ENCODE measurements around the gene PRR22. TPM values are rescaled to one million over a fixed set of nuclear protein-coding genes. Genes with fewer than 3 reads are reported as not detected.

PRR22 gene
- total RNA-seq, 1 experiment from 2014 or later: 8.1 TPM

DNA sequence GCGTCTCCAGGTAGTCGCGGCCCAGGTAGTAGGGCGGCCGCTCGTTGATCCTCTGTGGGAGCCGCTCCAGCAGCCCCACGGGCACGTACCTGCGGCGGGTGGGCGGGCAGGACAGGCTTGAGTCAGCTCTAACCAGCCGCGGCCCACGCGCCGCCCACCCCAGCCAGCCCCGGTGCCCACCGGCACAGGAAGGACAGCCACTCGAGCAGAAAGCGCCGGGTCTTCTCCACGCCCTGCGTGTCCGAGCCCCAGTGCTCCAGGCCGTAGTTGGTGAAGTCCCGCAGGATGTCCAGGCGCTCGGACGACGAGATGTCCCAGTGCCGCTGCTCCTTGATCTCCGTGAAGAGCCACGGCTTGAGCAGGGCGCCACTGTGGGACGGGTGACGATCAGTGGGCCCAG, 877 bp upstream of the PRR22 start:
- Histone ChIP-seq H3K79me1 (ENCODE audit: insufficient read depth, low read depth, low read length, poor library complexity, severe bottlenecking) (no peaks in the 10 kb centered on the region), H3K4ac (ENCODE audit: low read depth, low read length) (no peak overlapping the region), H3K27ac (ENCODE audit: insufficient read length, low read depth, low read length) (no peak overlapping the region), H2AK5ac (ENCODE audit: insufficient read length, low read length) (no peak overlapping the region), H3K9ac (ENCODE audit: extremely low read depth, insufficient read length, low read length) (no peak overlapping the region), H3K23me2 (ENCODE audit: insufficient read length, low read depth, low read length, poor library complexity, severe bottlenecking) (no peaks in the 10 kb centered on the region), H4K8ac (replicated peaks; ENCODE audit: insufficient read length, low read depth, low read length) (no peak overlapping the region), H4K20me1 (ENCODE audit: control insufficient read depth, insufficient read depth, insufficient read length) (no peaks in the 10 kb centered on the region), H2BK15ac (ENCODE audit: low read depth, low read length) (no peak overlapping the region; the same call in 1 of the 2 replicates), H2BK120ac (ENCODE audit: low read depth, low read length, poor library complexity, severe bottlenecking) (no peak overlapping the region), H2BK5ac (ENCODE audit: insufficient read length, low read length) (no peak overlapping the region), H3K27me3 (ENCODE audit: insufficient read depth, low read length) (no peaks in the 10 kb centered on the region), H3K56ac (ENCODE audit: insufficient read length, low read depth, low read length) (no peak overlapping the region), H3K9me3 (ENCODE audit: control insufficient read depth, low read depth, low read length) (no peaks in the 10 kb centered on the region), H3T11ph (ENCODE audit: low read length) (no peak overlapping the region), H3K14ac (ENCODE audit: insufficient read depth, low read length) (no peak overlapping the region), H3K79me2 (ENCODE audit: insufficient read depth, low read length) (no peaks in the 10 kb centered on the region), H3K4me1 (ENCODE audit: insufficient read depth, low read length) (no peaks in the 10 kb centered on the region), H3K18ac (ENCODE audit: insufficient read length, low read depth, low read length) (no peak overlapping the region), H4K91ac (ENCODE audit: insufficient read length, low read depth, low read length) (no peak overlapping the region), H4K5ac (ENCODE audit: insufficient read length, low read depth, low read length) (no peak overlapping the region), H2BK20ac (ENCODE audit: low read depth, low read length, poor library complexity, severe bottlenecking) (no peak overlapping the region), H2AFZ (ENCODE audit: low read length) (no peak overlapping the region), H3K4me2 (ENCODE audit: insufficient read depth, insufficient read length, low read length) (no peak overlapping the region), H3K23ac (ENCODE audit: insufficient read length, low read depth, low read length) (no peak overlapping the region), H2BK12ac (ENCODE audit: insufficient read length, low read depth, low read length) (no peak overlapping the region)
- Mint-ChIP-seq H3K4me1 (peaks cover 0 to 5% of the 10 kb centered on the region in 2 experiments; a peak in 3 of 4 replicates), H3K27ac (no peak overlapping the region), H3K9me3 (no peaks in the 10 kb centered on the region; a peak in 1 of 5 replicates), H3K4me3 (no peak overlapping the region), H3K27me3 (ENCODE audit: low read depth) (no peaks in the 10 kb centered on the region; the same call in 1 of the 2 replicates), H3K36me3 (ENCODE audit: insufficient read depth in 1 of 3, low read depth in 3 of 3) (peaks cover 25 to 45% (median 42%) of the 10 kb centered on the region in 3 experiments)
- DNase-seq: no peak
- TF ChIP-seq, protein P1, sequence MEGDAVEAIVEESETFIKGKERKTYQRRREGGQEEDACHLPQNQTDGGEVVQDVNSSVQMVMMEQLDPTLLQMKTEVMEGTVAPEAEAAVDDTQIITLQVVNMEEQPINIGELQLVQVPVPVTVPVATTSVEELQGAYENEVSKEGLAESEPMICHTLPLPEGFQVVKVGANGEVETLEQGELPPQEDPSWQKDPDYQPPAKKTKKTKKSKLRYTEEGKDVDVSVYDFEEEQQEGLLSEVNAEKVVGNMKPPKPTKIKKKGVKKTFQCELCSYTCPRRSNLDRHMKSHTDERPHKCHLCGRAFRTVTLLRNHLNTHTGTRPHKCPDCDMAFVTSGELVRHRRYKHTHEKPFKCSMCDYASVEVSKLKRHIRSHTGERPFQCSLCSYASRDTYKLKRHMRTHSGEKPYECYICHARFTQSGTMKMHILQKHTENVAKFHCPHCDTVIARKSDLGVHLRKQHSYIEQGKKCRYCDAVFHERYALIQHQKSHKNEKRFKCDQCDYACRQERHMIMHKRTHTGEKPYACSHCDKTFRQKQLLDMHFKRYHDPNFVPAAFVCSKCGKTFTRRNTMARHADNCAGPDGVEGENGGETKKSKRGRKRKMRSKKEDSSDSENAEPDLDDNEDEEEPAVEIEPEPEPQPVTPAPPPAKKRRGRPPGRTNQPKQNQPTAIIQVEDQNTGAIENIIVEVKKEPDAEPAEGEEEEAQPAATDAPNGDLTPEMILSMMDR (conservative IDR thresholded peaks at IDR 0.05): no peak
- WGBS (ENCODE audit: extremely low coverage, insufficient read length, low lambda C conversion rate): no CpG with 5 or more reads among the region's 37 CpGs

Data from H9 (cell line).